GM23338 (cell line): ENCODE results near the gene FN1. TPM values are rescaled to one million over a fixed set of nuclear protein-coding genes. Genes with fewer than 3 reads are reported as not detected.

ENCODE experiments used
- ATAC-seq: fragments of 200-7000 bp; cut with Tn5 transposase; 3 replicates; pipeline ENCODE4 v1.9.1; 2020
- DNase-seq: peaks from one replicate; pipeline ENCODE4 v3.0.0-alpha.2; 2015; ENCODE audit warnings: low spot score
- H2AFZ ChIP-seq: fragments of 200-600 bp; sonication (generic); 2 replicates; pipeline ENCODE4 v1.8.0; 2016; ENCODE audit warnings: antibody characterized with exemption, mild to moderate bottlenecking, moderate library complexity
- H3F3A ChIP-seq: fragments of 200-600 bp; sonication (generic); replicated peaks from 2 replicates; pipeline ENCODE4 v1.8.0; 2017; ENCODE audit warnings: antibody characterized with exemption, mixed run types, low read depth
- H3K27ac ChIP-seq: fragments of 200-600 bp; sonication (generic); 2 replicates; pipeline ENCODE4 v1.6.1; 2016; ENCODE audit warnings: low read depth
- H3K27me3 ChIP-seq: fragments of 200-600 bp; sonication (generic); 2 replicates; pipeline ENCODE4 v1.8.0; 2016; ENCODE audit warnings: mild to moderate bottlenecking, mixed run types, moderate library complexity; ENCODE audit not compliant: insufficient read depth
- H3K36me3 ChIP-seq: fragments of 200-600 bp; sonication (generic); 2 replicates; pipeline ENCODE4 v1.8.0; 2016; ENCODE audit warnings: mild to moderate bottlenecking; ENCODE audit not compliant: insufficient read depth
- H3K4me1 ChIP-seq: fragments of 200-600 bp; sonication (generic); 2 replicates; pipeline ENCODE4 v1.8.0; 2016; ENCODE audit warnings: mild to moderate bottlenecking, moderate library complexity; ENCODE audit not compliant: insufficient read depth
- H3K4me2 ChIP-seq: fragments of 200-600 bp; sonication (generic); 2 replicates; pipeline ENCODE4 v1.7.1; 2017; ENCODE audit warnings: mixed run types
- H3K4me3 ChIP-seq: fragments of 200-600 bp; sonication (generic); 2 replicates; pipeline ENCODE4 v1.6.1; 2016; ENCODE audit warnings: mixed run types
- H3K79me2 ChIP-seq: fragments of 200-600 bp; sonication (generic); replicated peaks from 2 replicates; pipeline ENCODE4 v1.8.0; 2017; ENCODE audit warnings: mild to moderate bottlenecking; ENCODE audit not compliant: insufficient read depth
- H3K9me2 ChIP-seq: fragments of 200-600 bp; sonication (generic); 2 replicates; pipeline ENCODE4 v1.8.0; 2017; ENCODE audit not compliant: insufficient read depth
- H4K20me1 ChIP-seq: fragments of 200-600 bp; sonication (generic); replicated peaks from 2 replicates; pipeline ENCODE4 v1.8.0; 2017; ENCODE audit warnings: mild to moderate bottlenecking; ENCODE audit not compliant: insufficient read depth
- H3K27ac Mint-ChIP-seq: 2 replicates; pipeline ENCODE4 v1.8.0; 2020; ENCODE audit warnings: inconsistent platforms, mild to moderate bottlenecking, moderate library complexity, mixed read lengths
- H3K27me3 Mint-ChIP-seq: 3 replicates; pipeline ENCODE4 v1.8.0; 2022; ENCODE audit warnings: low read depth, mild to moderate bottlenecking, moderate library complexity, mixed read lengths, inconsistent platforms; ENCODE audit not compliant: insufficient read depth, poor library complexity
- H3K36me3 Mint-ChIP-seq: 3 replicates; pipeline ENCODE4 v1.8.0; 2021; ENCODE audit warnings: low read depth, mild to moderate bottlenecking, inconsistent platforms, moderate library complexity, mixed read lengths
- H3K4me1 Mint-ChIP-seq: 3 replicates; pipeline ENCODE4 v1.8.0; 2020; ENCODE audit warnings: mild to moderate bottlenecking, inconsistent platforms, mixed read lengths
- H3K4me3 Mint-ChIP-seq: 3 replicates; pipeline ENCODE4 v1.8.0; 2021; ENCODE audit warnings: moderate library complexity, mild to moderate bottlenecking, inconsistent platforms, mixed read lengths
- H3K9me3 Mint-ChIP-seq: 3 replicates; pipeline ENCODE4 v1.8.0; 2020; ENCODE audit warnings: moderate library complexity, mild to moderate bottlenecking, inconsistent platforms, mixed read lengths
- CREB1 ChIP-seq: fragments of 250-450 bp; sonication (Bioruptor Pico); IDR thresholded peaks from 2 replicates; pipeline ENCODE4 v1.5.0; 2020; ENCODE audit warnings: low read depth, mild to moderate bottlenecking, moderate library complexity
- EZH2 ChIP-seq: fragments of 200-600 bp; sonication (generic); IDR thresholded peaks from one replicate; pipeline ENCODE4 v1.8.0; 2017; ENCODE audit warnings: antibody characterized with exemption, mild to moderate bottlenecking, low read depth; ENCODE audit not compliant: unreplicated experiment
- EZH2phosphoT487 ChIP-seq: fragments of 200-600 bp; sonication (generic); IDR thresholded peaks from one replicate; pipeline ENCODE4 v1.8.1; 2018; ENCODE audit warnings: antibody characterized with exemption; ENCODE audit not compliant: unreplicated experiment
- JUNB ChIP-seq: IDR thresholded peaks from one replicate; pipeline ENCODE4 v1.6.1; 2016; ENCODE audit warnings: antibody characterized with exemption; ENCODE audit not compliant: unreplicated experiment
- NANOG ChIP-seq: IDR thresholded peaks from 2 replicates; pipeline ENCODE4 v1.6.1; 2016; ENCODE audit warnings: antibody characterized with exemption, borderline replicate concordance
- POLR2AphosphoS5 ChIP-seq: IDR thresholded peaks from 2 replicates; pipeline ENCODE4 v1.6.1; 2016; ENCODE audit warnings: antibody characterized with exemption, low read depth
- REST ChIP-seq: IDR thresholded peaks from one replicate; pipeline ENCODE4 v1.6.1; 2018; ENCODE audit warnings: antibody characterized with exemption; ENCODE audit not compliant: unreplicated experiment
- STAT1 ChIP-seq: IDR thresholded peaks from one replicate; pipeline ENCODE4 v1.6.1; 2016; ENCODE audit warnings: antibody characterized with exemption; ENCODE audit not compliant: unreplicated experiment
- ZNF114 ChIP-seq: fragments of 250-450 bp; sonication (Bioruptor Pico); IDR thresholded peaks from 2 replicates; pipeline ENCODE4 v1.5.0; 2020; ENCODE audit warnings: mild to moderate bottlenecking, moderate library complexity
- ZNF331 ChIP-seq: fragments of 250-450 bp; sonication (Bioruptor Pico); IDR thresholded peaks from 2 replicates; pipeline ENCODE4 v1.5.0; 2020; ENCODE audit warnings: low read depth, mild to moderate bottlenecking, moderate library complexity
- long read RNA-seq: library from polyadenylated mRNA; unstranded; transcript quantifications from one replicate; pipeline ENCODE4 v2.0.0, GENCODE V29; 2020; ENCODE audit not compliant: unreplicated experiment
- polyA plus RNA-seq: library from polyadenylated mRNA; unstranded; fragments of >200 nt; fragmentation: Nextera tagmentation; extraction: Ambion mirVana; gene quantifications from 2 replicates; pipeline ENCODE4 v1.2.1, GENCODE V29; 2016
- total RNA-seq: library from RNA; depleted of rRNA; stranded (reverse); fragments of >200 nt; shearing (Covaris generic); gene quantifications from 2 replicates; pipeline ENCODE4 v1.2.3, GENCODE V29; 2014; rRNA removed
- TF ChIP-seq, protein P1 (sequence below): IDR thresholded peaks from 2 replicates; pipeline ENCODE4 v1.6.1; 2016; ENCODE audit warnings: antibody characterized with exemption
- TF ChIP-seq, protein P2 (sequence below), 2 experiments: fragments of 200-600 bp in 1 of 2; sonication (generic) in 1 of 2; conservative IDR thresholded peaks; 2 replicates each; pipeline versions ENCODE4 v1.5.1 to v1.6.1; 2016 to 2017; ENCODE audit warnings: antibody characterized with exemption in 2 of 2, low read depth in 2 of 2, mild to moderate bottlenecking in 2 of 2, moderate library complexity in 1 of 2

The FN1 gene
- total RNA-seq: 217 and 255 TPM in 2 replicates
- 76.7 and 79.6 TPM in 2 replicates for polyA plus RNA-seq
- long read RNA-seq, partial matches to known transcripts: 2 of 2 reads
- long read RNA-seq, other reads (novel, unspliced or antisense): 0 of 2 reads

DNA sequence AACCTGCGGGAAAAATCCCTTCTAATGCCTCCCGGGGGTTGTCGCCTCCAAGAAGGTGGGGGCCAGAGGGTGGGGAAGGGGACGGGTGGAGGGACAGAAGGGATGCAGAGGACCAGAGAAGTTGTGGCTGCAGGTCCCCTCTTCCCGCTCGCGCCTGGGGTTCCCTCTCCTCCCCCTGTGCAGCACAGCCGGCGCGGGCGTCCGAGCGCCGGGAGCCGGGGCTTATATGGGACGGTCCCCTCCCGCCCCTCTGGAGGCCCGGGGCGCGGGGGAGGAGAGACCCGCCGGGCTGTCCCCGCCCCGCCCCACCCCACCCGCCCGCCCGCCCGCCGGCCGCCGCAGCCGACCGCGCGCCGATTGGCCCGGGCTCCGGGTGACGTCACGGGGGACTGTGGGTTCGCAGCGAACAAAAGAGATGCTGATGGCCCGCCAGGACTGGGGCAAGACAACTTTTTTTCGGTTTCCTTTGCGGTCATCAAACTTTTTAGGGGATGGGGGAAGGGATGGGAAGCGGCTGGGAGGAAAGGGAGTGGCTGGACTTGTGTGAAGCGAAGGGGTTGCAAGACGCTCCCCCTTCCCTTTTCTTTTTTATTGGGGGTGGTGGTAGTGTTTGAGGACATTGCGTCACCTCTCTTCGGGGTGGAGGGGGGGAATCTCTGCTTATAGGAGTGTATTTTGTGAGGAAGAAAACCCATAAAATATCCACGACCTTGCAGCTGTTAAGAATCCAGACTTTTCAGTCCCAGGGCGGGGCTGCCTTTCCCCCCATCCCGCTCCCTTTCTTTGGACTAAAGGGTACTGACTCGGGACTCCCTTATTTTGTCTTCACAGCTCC lies at the start of gene FN1:
TSS of gene FN1 (minus strand) at position 199 of the 835 bp plus-strand sequence. CDS start 266 bp downstream, outside the sequence.
- Histone ChIP-seq H4K20me1 (no peaks in the 10 kb centered on the region), H3F3A (no peaks in the 10 kb centered on the region), H3K27ac (peak within 1 kb of the TSS; percentile 98), H3K9me2 (no peaks in the 10 kb centered on the region), H3K79me2 (peaks cover 7% of the 10 kb centered on the region; the same call in 1 of the 2 replicates), H3K4me1 (peaks cover 18% of the 10 kb centered on the region), H3K36me3 (peaks cover 16% of the 10 kb centered on the region; the same call in 1 of the 2 replicates), H3K4me2 (peak within 1 kb of the TSS; percentile 93), H3K27me3 (no peaks in the 10 kb centered on the region), H3K4me3 (peak within 1 kb of the TSS; percentile 87), H2AFZ (peak within 1 kb of the TSS; percentile 77)
- Mint-ChIP-seq H3K4me3 (peak within 1 kb of the TSS; percentile 92), H3K36me3 (peaks cover 13% of the 10 kb centered on the region), H3K9me3 (no peaks in the 10 kb centered on the region), H3K4me1 (peaks cover 29% of the 10 kb centered on the region), H3K27me3 (peaks cover 8% of the 10 kb centered on the region), H3K27ac (peak within 1 kb of the TSS; percentile 97)
- TF ChIP-seq CREB1 (CRISPR knock-in tag) (peak; percentile 94), EZH2 (no peak), POLR2AphosphoS5 (peak; percentile 78), NANOG (0 out of 2 replicates have a peak, but pooled peaks have one; percentile 5)
- DNase-seq (peak; percentile 97), ATAC-seq (peak; percentile 92)

DNA sequence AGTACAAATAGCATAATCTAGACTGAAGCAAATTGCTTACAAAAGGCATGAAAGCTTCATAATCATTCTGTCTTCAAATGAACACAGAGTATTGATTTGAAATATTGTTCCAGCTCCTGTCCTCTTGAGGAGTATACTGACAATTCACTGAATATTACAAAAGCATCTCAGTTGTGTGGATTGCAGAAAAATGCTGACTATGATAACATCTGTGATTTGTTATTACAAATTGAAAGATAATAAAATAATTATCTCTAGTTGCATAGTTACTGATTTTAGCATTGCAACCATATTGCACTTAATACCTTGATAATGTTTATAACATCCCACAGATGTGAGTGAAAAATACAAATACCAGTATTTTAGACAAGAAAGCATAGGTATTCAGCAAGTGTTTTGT lies 49.2 kb upstream of the FN1 start:
- DNase-seq (no peak), ATAC-seq (no peak)
- Histone ChIP-seq H3K4me3 (no peak overlapping the region), H3F3A (no peaks in the 10 kb centered on the region), H3K79me2 (no peaks in the 10 kb centered on the region), H3K27ac (no peak overlapping the region), H3K27me3 (no peaks in the 10 kb centered on the region), H4K20me1 (no peaks in the 10 kb centered on the region), H3K4me1 (peaks cover 3% of the 10 kb centered on the region; the same call in 1 of the 2 replicates), H3K9me2 (no peaks in the 10 kb centered on the region), H2AFZ (no peak overlapping the region), H3K36me3 (no peaks in the 10 kb centered on the region), H3K4me2 (no peak overlapping the region)
- no peak overlapping the region for H3K27ac Mint-ChIP-seq
- peaks cover 3% of the 10 kb centered on the region for H3K27me3 Mint-ChIP-seq
- H3K4me3 Mint-ChIP-seq: no peak overlapping the region
- peaks cover 5% of the 10 kb centered on the region for H3K4me1 Mint-ChIP-seq
- no peaks in the 10 kb centered on the region for H3K36me3 Mint-ChIP-seq
- H3K9me3 Mint-ChIP-seq: no peaks in the 10 kb centered on the region
- TF ChIP-seq JUNB: no peak
- no peak for TF ChIP-seq STAT1
- TF ChIP-seq EZH2: no peak
- TF ChIP-seq, protein P1, sequence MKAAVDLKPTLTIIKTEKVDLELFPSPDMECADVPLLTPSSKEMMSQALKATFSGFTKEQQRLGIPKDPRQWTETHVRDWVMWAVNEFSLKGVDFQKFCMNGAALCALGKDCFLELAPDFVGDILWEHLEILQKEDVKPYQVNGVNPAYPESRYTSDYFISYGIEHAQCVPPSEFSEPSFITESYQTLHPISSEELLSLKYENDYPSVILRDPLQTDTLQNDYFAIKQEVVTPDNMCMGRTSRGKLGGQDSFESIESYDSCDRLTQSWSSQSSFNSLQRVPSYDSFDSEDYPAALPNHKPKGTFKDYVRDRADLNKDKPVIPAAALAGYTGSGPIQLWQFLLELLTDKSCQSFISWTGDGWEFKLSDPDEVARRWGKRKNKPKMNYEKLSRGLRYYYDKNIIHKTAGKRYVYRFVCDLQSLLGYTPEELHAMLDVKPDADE: no peak
- TF ChIP-seq NANOG: no peak
- no peak for TF ChIP-seq ZNF331
- no peak for TF ChIP-seq CREB1 (CRISPR knock-in tag)
- no peak for TF ChIP-seq POLR2AphosphoS5
- TF ChIP-seq EZH2phosphoT487: no peak
- TF ChIP-seq, protein P2, sequence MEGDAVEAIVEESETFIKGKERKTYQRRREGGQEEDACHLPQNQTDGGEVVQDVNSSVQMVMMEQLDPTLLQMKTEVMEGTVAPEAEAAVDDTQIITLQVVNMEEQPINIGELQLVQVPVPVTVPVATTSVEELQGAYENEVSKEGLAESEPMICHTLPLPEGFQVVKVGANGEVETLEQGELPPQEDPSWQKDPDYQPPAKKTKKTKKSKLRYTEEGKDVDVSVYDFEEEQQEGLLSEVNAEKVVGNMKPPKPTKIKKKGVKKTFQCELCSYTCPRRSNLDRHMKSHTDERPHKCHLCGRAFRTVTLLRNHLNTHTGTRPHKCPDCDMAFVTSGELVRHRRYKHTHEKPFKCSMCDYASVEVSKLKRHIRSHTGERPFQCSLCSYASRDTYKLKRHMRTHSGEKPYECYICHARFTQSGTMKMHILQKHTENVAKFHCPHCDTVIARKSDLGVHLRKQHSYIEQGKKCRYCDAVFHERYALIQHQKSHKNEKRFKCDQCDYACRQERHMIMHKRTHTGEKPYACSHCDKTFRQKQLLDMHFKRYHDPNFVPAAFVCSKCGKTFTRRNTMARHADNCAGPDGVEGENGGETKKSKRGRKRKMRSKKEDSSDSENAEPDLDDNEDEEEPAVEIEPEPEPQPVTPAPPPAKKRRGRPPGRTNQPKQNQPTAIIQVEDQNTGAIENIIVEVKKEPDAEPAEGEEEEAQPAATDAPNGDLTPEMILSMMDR (conservative IDR thresholded peaks at IDR 0.05; ENCODE audit: low read depth in 2 of 2): no peak
- TF ChIP-seq ZNF114: no peak
- no peak for TF ChIP-seq REST
